HepG2 (cell line): ENCODE data around the gene EFS. TPM values are rescaled to one million over a fixed set of nuclear protein-coding genes. Genes with fewer than 3 reads are reported as not detected.

Experiments
- ATAC-seq: fragments of 200-7000 bp; cut with Tn5 transposase; 3 replicates; pipeline ENCODE4 v1.9.1; 2020; ENCODE audit warnings: mild to moderate bottlenecking, moderate library complexity
- BruUV-seq: library from RNA; stranded (reverse); fragments of 400-500 nt; replicated peaks from 2 replicates; lab custom pipeline; 2021; lab: Mats Ljungman, UMichigan
- CTCF ChIA-PET: fragments of 300-600 bp; formaldehyde crosslinking; extraction: SDS; loops from one replicate; lab custom pipeline; 2021; ENCODE audit warnings: low total read pairs, inconsistent platforms, low intra/inter-chr PET ratio; lab: Yijun Ruan, JAX
- POLR2A ChIA-PET: fragments of 350-600 bp; sonication (Branson Sonifier 250); formaldehyde crosslinking; loops from one replicate; lab custom pipeline; 2020; ENCODE audit warnings: antibody characterized with exemption, inconsistent platforms; lab: Yijun Ruan, JAX
- DNase-seq: peaks from one replicate; pipeline ENCODE4 v3.0.0-alpha.2; 2015; ENCODE audit warnings: low spot score
- FAIRE-seq: peaks from 3 replicates; lab custom pipeline; 2011; peaks lifted over from hg19 to GRCh38; lab: Jason Lieb, UNC
- H2AFZ ChIP-seq: one replicate; pipeline ENCODE4 v1.6.1; 2011; ENCODE audit warnings: low read length, inconsistent platforms
- H3K27ac ChIP-seq: fragments of 300-600 bp; 3 replicates; pipeline ENCODE4 v1.8.0; 2011; ENCODE audit warnings: mixed run types, mild to moderate bottlenecking, mixed read lengths, low read length, inconsistent platforms; ENCODE audit not compliant: insufficient read depth; ENCODE audit errors: extremely low read length
- H3K27me3 ChIP-seq, 2 experiments: fragments of 200-600 bp in 1 of 2; 2 replicates in 1 of 2; 3 replicates in 1 of 2; pipeline versions ENCODE4 v1.6.0 to v1.8.0; 2011; ENCODE audit warnings: low read length in 2 of 2, mild to moderate bottlenecking in 2 of 2, moderate library complexity in 2 of 2, inconsistent platforms in 1 of 2; ENCODE audit not compliant: insufficient read depth in 2 of 2, control insufficient read depth in 1 of 2
- H3K36me3 ChIP-seq, 2 experiments: fragments of 200-600 bp in 1 of 2; replicated peaks in 1 of 2; 2 replicates in 1 of 2; 3 replicates in 1 of 2; pipeline versions ENCODE4 v1.5.1 to v1.8.0; 2011; ENCODE audit warnings: low read length in 2 of 2, inconsistent platforms in 1 of 2; ENCODE audit not compliant: insufficient read depth in 2 of 2, control insufficient read depth in 1 of 2
- H3K4me1 ChIP-seq: 2 replicates; pipeline ENCODE4 v1.5.1; 2012; ENCODE audit warnings: low read length, inconsistent platforms; ENCODE audit not compliant: insufficient read depth
- H3K4me2 ChIP-seq: 2 replicates; pipeline ENCODE4 v1.6.0; 2011; ENCODE audit warnings: low read depth, low read length, inconsistent platforms
- H3K4me3 ChIP-seq, 3 experiments: fragments of 200-600 bp in 1 of 3; sonication (generic), shearing (Covaris generic) in 1 of 3; replicated peaks in 1 of 3; 2 replicates each; pipeline ENCODE4 v1.5.1; 2011 to 2016; ENCODE audit warnings: low read length in 3 of 3, inconsistent platforms in 2 of 3, low read depth in 2 of 3, mild to moderate bottlenecking in 2 of 3, control low read depth in 1 of 3, mixed read lengths in 1 of 3; ENCODE audit not compliant: insufficient read depth in 1 of 3
- H3K79me2 ChIP-seq: one replicate; pipeline ENCODE4 v1.6.1; 2011; ENCODE audit warnings: low read length, inconsistent platforms; ENCODE audit not compliant: insufficient read depth
- H3K9ac ChIP-seq: 2 replicates; pipeline ENCODE4 v1.6.0; 2011; ENCODE audit warnings: mild to moderate bottlenecking, low read depth, low read length, inconsistent platforms; ENCODE audit not compliant: insufficient read depth
- H3K9me3 ChIP-seq: 2 replicates; pipeline ENCODE4 v1.5.1; 2012; ENCODE audit warnings: mild to moderate bottlenecking, low read length
- H4K20me1 ChIP-seq: 2 replicates; pipeline ENCODE4 v1.6.0; 2011; ENCODE audit warnings: inconsistent platforms, mild to moderate bottlenecking, low read length, moderate library complexity; ENCODE audit not compliant: insufficient read depth
- ARNTL ChIP-seq: sonication (generic); formaldehyde crosslinking; IDR thresholded peaks from 2 replicates; pipeline ENCODE4 v1.4.0; 2020; ENCODE audit warnings: mild to moderate bottlenecking, missing genetic modification reagents
- FOXA1 ChIP-seq, 2 experiments: fragments of 450-650 bp in 1 of 2; sonication (generic) in 1 of 2; formaldehyde crosslinking in 1 of 2; IDR thresholded peaks; 2 replicates each; pipeline versions ENCODE4 v1.4.0 to v1.6.1; 2016 to 2020; ENCODE audit warnings: missing genetic modification reagents in 1 of 2
- JUNB ChIP-seq: sonication (generic); formaldehyde crosslinking; IDR thresholded peaks from 2 replicates; pipeline ENCODE4 v1.8.0; 2022; ENCODE audit warnings: missing genetic modification reagents, mild to moderate bottlenecking, borderline replicate concordance
- MBD4 ChIP-seq: IDR thresholded peaks from 2 replicates; pipeline ENCODE4 v1.6.1; 2012; ENCODE audit warnings: low read length, inconsistent platforms, borderline replicate concordance
- MTA1 ChIP-seq: sonication (generic); formaldehyde crosslinking; IDR thresholded peaks from 2 replicates; pipeline ENCODE4 v1.4.0; 2020; ENCODE audit warnings: missing genetic modification reagents, mild to moderate bottlenecking, borderline replicate concordance
- NRL ChIP-seq: sonication (generic); formaldehyde crosslinking; IDR thresholded peaks from 2 replicates; pipeline ENCODE4 v1.5.0; 2020; ENCODE audit warnings: missing genetic modification reagents, mild to moderate bottlenecking, moderate library complexity, borderline replicate concordance
- PCBP2 ChIP-seq: fragments of 200-400 bp; formaldehyde crosslinking; optimal IDR thresholded peaks from 2 replicates; pipeline ENCODE3; 2018; ENCODE audit warnings: low read length, low read depth; ENCODE audit not compliant: poor library complexity, severe bottlenecking
- ZNF124 ChIP-seq: sonication (generic); formaldehyde crosslinking; IDR thresholded peaks from 2 replicates; pipeline ENCODE4 v1.4.0; 2020; ENCODE audit warnings: missing genetic modification reagents
- ZNF296 ChIP-seq: sonication (generic); formaldehyde crosslinking; conservative IDR thresholded peaks from 2 replicates; pipeline ENCODE4 v1.5.0; 2020; ENCODE audit warnings: mild to moderate bottlenecking, missing genetic modification reagents
- ZNF550 ChIP-seq: sonication (generic); formaldehyde crosslinking; IDR thresholded peaks from 2 replicates; pipeline ENCODE4 v1.4.0; 2020; ENCODE audit warnings: mild to moderate bottlenecking, missing genetic modification reagents, borderline replicate concordance
- ZSCAN22 ChIP-seq: sonication (generic); formaldehyde crosslinking; IDR thresholded peaks from 2 replicates; pipeline ENCODE4 v1.4.0; 2020; ENCODE audit warnings: mild to moderate bottlenecking, missing genetic modification reagents
- WGBS: methylation state at CpG from one replicate; pipeline ENCODE4 v1.1.6; 2017; ENCODE audit warnings: low lambda C conversion rate; 5-methylcytosine and 5-hydroxymethylcytosine counted together
- in situ Hi-C: cut with HindIII; loops from 2 replicates; pipeline ENCODE4 v1.10.0; 2017; ENCODE audit warnings: low pct_unique_long_range_greater_than_20kb; ENCODE audit not compliant: extremely low pct_ligation_motif_present
- intact Hi-C: fragments of 100-400 bp; cut with micrococcal nuclease; formaldehyde crosslinking; loops from one replicate; pipeline ENCODE4 v1.10.0; 2022; ENCODE audit not compliant: unreplicated experiment
- polyA plus RNA-seq, 8 experiments: library from polyadenylated mRNA; depleted of rRNA in 3 of 8; stranded (reverse) in 7 of 8; unstranded in 1 of 8; fragments of >200 nt; fragmentation: Illumina TruSeq in 4 of 8; extraction: Trizol in 4 of 8; gene quantifications; 2 replicates each; pipeline versions ENCODE4 v1.2.1 to v1.2.3, GENCODE V29; 2011 to 2016; ENCODE audit warnings: low read depth in 4 of 8, missing spikeins in 1 of 8, mixed read lengths in 1 of 8; ENCODE audit not compliant: insufficient read depth in 1 of 8
- total RNA-seq, 5 experiments: library from RNA; depleted of rRNA; stranded (reverse); fragments of >200 nt; fragmentation: Illumina TruSeq; extraction: Trizol; gene quantifications; 2 replicates each; pipeline ENCODE4 v1.2.3, GENCODE V29; 2016; ENCODE audit warnings: low read depth in 1 of 5
- TF ChIP-seq, protein P1 (sequence below), 2 experiments: fragments of 450-650 bp in 1 of 2; sonication (generic) in 1 of 2; formaldehyde crosslinking in 1 of 2; IDR thresholded peaks; 2 replicates each; pipeline versions ENCODE4 v1.6.1 to v1.8.0; 2016 to 2022; ENCODE audit warnings: antibody characterized with exemption in 1 of 2, mild to moderate bottlenecking in 1 of 2, missing genetic modification reagents in 1 of 2
- TF ChIP-seq, protein P2 (sequence below): sonication (generic); formaldehyde crosslinking; IDR thresholded peaks from 2 replicates; pipeline ENCODE4 v1.4.0; 2020; ENCODE audit warnings: mild to moderate bottlenecking, missing genetic modification reagents

Gene EFS
- total and polyA plus RNA-seq, 2 of the 13 experiments (the other 11 are each of a cell fraction or from before 2014, with no cell fraction given) = not detected

DNA sequence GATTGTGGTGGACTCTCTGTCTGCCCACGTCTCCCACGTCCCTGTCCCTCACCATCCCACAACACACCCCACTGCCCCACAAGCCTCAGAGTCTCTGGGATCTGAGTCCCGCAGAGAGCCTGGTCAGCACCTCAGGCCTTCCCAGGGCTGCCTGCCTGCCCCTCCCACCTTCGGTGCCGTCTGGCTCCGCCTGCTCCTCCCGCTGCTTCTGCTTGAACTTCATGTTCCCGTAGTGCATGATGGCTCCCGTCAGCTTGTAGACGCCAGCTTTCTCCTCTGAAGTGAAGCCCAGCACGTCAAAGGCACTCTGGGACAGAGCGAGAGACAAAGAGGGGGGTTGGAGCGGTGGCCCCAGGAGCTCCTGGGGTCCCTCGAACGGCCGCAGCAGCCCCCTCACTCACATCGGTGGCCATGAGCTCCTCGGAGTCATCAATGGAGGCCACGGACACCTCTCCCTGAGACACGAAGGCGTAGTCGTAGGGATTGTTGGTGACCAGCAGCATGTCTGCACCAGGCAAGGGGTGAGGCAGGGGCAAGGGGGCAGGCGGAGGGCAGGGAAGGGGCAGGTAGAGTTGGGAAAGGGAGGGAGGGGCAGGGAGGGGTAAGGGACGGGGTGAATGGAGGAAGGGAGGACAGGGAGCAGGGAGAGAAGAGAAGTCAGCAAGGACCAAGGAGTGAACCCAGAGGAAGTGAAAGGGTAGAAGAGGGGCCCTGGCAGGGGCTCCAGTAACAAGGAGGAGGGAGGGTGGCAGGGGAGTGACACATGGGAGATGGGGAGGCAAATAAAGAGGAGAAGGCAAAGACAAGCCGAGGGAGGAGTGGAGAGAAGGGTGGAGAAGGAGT, 37.5 kb upstream of the EFS start:
- no peaks in the 10 kb centered on the region for H3K9me3 ChIP-seq
- no peak overlapping the region; a peak in 1 of 6 replicates for H3K4me3 ChIP-seq
- no peak overlapping the region for H2AFZ ChIP-seq
- 11% methylated on average over 24 of the region's 25 CpGs for WGBS
- H3K27me3 ChIP-seq = peaks cover 37 to 91% of the 10 kb centered on the region in 2 experiments; a peak in 4 of 5 replicates
- ChIA-PET POLR2A (interaction anchor here (0.6 kb wide), 1 partner anchor 103 kb away, joined by 3 read pairs; no protein-coding TSS in a partner anchor), CTCF (no interaction called here)
- no peak for FAIRE-seq
- in situ Hi-C loops (no loop called here), intact Hi-C loops (no loop called here)
- peak overlapping the region; percentile 8; the same call in 1 of the 2 replicates for H3K4me2 ChIP-seq
- H3K4me1 ChIP-seq = no peaks in the 10 kb centered on the region
- no peak overlapping the region for H3K9ac ChIP-seq
- no peak for DNase-seq
- H4K20me1 ChIP-seq = no peaks in the 10 kb centered on the region
- peak; percentile 5; the same call in 2 of the 3 replicates for ATAC-seq
- no peaks in the 10 kb centered on the region for H3K36me3 ChIP-seq
- no peaks in the 10 kb centered on the region for H3K79me2 ChIP-seq
- BruUV-seq = no TSS peak
- H3K27ac ChIP-seq = no peak overlapping the region
- TF ChIP-seq ZNF296 (CRISPR knock-in tag) = no peak
- TF ChIP-seq ZSCAN22 = no peak
- peak; percentile 38; the same call in 1 of the 2 replicates for TF ChIP-seq JUNB (CRISPR knock-in tag)
- TF ChIP-seq NRL (CRISPR knock-in tag) = 0 out of 2 replicates have a peak, but pooled peaks have one; percentile 54
- TF ChIP-seq, protein P1, sequence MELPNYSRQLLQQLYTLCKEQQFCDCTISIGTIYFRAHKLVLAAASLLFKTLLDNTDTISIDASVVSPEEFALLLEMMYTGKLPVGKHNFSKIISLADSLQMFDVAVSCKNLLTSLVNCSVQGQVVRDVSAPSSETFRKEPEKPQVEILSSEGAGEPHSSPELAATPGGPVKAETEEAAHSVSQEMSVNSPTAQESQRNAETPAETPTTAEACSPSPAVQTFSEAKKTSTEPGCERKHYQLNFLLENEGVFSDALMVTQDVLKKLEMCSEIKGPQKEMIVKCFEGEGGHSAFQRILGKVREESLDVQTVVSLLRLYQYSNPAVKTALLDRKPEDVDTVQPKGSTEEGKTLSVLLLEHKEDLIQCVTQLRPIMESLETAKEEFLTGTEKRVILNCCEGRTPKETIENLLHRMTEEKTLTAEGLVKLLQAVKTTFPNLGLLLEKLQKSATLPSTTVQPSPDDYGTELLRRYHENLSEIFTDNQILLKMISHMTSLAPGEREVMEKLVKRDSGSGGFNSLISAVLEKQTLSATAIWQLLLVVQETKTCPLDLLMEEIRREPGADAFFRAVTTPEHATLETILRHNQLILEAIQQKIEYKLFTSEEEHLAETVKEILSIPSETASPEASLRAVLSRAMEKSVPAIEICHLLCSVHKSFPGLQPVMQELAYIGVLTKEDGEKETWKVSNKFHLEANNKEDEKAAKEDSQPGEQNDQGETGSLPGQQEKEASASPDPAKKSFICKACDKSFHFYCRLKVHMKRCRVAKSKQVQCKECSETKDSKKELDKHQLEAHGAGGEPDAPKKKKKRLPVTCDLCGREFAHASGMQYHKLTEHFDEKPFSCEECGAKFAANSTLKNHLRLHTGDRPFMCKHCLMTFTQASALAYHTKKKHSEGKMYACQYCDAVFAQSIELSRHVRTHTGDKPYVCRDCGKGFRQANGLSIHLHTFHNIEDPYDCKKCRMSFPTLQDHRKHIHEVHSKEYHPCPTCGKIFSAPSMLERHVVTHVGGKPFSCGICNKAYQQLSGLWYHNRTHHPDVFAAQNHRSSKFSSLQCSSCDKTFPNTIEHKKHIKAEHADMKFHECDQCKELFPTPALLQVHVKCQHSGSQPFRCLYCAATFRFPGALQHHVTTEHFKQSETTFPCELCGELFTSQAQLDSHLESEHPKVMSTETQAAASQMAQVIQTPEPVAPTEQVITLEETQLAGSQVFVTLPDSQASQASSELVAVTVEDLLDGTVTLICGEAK (IDR thresholded peaks at IDR 0.05) = no peak
- TF ChIP-seq, protein P1 (CRISPR knock-in tag; IDR thresholded peaks at IDR 0.05) = peak; percentile 55; the same call in 1 of the 2 replicates
- TF ChIP-seq MBD4 = no peak
- TF ChIP-seq ARNTL (CRISPR knock-in tag) = no peak
- TF ChIP-seq ZNF550 (CRISPR knock-in tag) = 0 out of 2 replicates have a peak, but pooled peaks have one; percentile 54
- TF ChIP-seq PCBP2 = peak; percentile 81
- TF ChIP-seq, protein P2, sequence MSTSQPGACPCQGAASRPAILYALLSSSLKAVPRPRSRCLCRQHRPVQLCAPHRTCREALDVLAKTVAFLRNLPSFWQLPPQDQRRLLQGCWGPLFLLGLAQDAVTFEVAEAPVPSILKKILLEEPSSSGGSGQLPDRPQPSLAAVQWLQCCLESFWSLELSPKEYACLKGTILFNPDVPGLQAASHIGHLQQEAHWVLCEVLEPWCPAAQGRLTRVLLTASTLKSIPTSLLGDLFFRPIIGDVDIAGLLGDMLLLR = no peak
- TF ChIP-seq MTA1 (CRISPR knock-in tag) = peak; percentile 37; the same call in 1 of the 2 replicates
- TF ChIP-seq FOXA1 (IDR thresholded peaks at IDR 0.05) = peak; percentile 48; the same call in 1 of the 2 replicates
- TF ChIP-seq FOXA1 (CRISPR knock-in tag; IDR thresholded peaks at IDR 0.05) = no peak
- no peak for TF ChIP-seq ZNF124 (CRISPR knock-in tag)
